Left hindlimb (tissue), 1 donor: ENCODE measurements around the gene CDNF.

Experiments used
- DNase-seq: peaks from one replicate; pipeline ENCODE4 v3.0.0-alpha.2; 2018

CDNF gene

GRCh38 chr10:14784459-14785055 lies 53.3 kb downstream of the CDNF start:
- DNase-seq = no peak

GRCh38 chr10:14782691-14783363 lies 55.0 kb downstream of the CDNF start:
- DNase-seq = no peak

GRCh38 chr10:14781763-14782162 lies 56.1 kb downstream of the CDNF start:
- DNase-seq = no peak

- DNase-seq = no peak
These were observed 58.7 kb downstream of the CDNF start for GRCh38 chr10:14779001-14779651.

GRCh38 chr10:14776546-14776945 lies 61.3 kb downstream of the CDNF start:
- DNase-seq = no peak

- no peak for DNase-seq
These were observed 62.2 kb downstream of the CDNF start for GRCh38 chr10:14775656-14776055.

GRCh38 chr10:14774797-14775196 lies 63.0 kb downstream of the CDNF start, which contains the start of gene FAM107B:
Gene FAM107B, minus strand, starts transcription at chr10:14774897. Its CDS starts 234 bp downstream, at chr10:14774663.
- no peak for DNase-seq

GRCh38 chr10:14774214-14774580 lies 63.6 kb downstream of the CDNF start:
- no peak for DNase-seq

- no peak for DNase-seq
These were observed 64.2 kb downstream of the CDNF start for GRCh38 chr10:14773551-14774213.

- no peak for DNase-seq
These were observed 65.4 kb downstream of the CDNF start for GRCh38 chr10:14772399-14772798.

- DNase-seq = no peak
These were observed 66.9 kb downstream of the CDNF start for GRCh38 chr10:14770927-14771326.
